Vagina (tissue), 2 donors: ENCODE data around the gene GALNTL6.

ENCODE experiments used
- POLR2AphosphoS5 ChIP-seq, 2 donors: sonication (generic); formaldehyde crosslinking; IDR thresholded peaks; one replicate each; pipeline ENCODE4 v1.9.0; 2017; ENCODE audit warnings: antibody characterized with exemption in 2 of 2, mild to moderate bottlenecking in 2 of 2, low read depth in 1 of 2; ENCODE audit not compliant: insufficient read depth in 1 of 2
- TF ChIP-seq, protein P1 (sequence below), 3 experiments: fragments of 450-650 bp in 2 of 3; fragments of 200-600 bp in 1 of 3; sonication (generic) in 1 of 3; IDR thresholded peaks; one replicate each; pipeline ENCODE4 v1.5.1; 2017 to 2019; ENCODE audit warnings: antibody characterized with exemption in 3 of 3, mild to moderate bottlenecking in 2 of 3, moderate library complexity in 2 of 3

DNA sequence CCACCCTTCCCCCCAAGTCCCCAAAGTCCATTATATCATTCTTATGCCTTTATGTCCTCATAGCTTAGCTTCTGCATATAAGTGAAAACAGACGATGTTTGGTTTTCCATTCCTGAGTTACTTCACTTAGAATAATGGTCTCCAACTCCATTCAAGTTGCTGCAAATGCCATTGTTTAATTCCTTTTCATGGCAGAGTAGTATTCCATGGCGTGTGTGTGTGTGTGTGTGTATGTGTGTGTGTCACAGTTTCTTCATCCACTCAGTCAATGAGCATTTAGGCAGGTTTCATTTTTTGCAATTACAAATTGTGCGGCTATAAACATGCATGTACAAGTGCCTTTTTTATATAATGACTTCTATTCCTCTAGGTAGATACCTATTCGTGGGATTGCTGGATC, 1248.0 kb downstream of the GALNTL6 start:
- TF ChIP-seq, protein P1, sequence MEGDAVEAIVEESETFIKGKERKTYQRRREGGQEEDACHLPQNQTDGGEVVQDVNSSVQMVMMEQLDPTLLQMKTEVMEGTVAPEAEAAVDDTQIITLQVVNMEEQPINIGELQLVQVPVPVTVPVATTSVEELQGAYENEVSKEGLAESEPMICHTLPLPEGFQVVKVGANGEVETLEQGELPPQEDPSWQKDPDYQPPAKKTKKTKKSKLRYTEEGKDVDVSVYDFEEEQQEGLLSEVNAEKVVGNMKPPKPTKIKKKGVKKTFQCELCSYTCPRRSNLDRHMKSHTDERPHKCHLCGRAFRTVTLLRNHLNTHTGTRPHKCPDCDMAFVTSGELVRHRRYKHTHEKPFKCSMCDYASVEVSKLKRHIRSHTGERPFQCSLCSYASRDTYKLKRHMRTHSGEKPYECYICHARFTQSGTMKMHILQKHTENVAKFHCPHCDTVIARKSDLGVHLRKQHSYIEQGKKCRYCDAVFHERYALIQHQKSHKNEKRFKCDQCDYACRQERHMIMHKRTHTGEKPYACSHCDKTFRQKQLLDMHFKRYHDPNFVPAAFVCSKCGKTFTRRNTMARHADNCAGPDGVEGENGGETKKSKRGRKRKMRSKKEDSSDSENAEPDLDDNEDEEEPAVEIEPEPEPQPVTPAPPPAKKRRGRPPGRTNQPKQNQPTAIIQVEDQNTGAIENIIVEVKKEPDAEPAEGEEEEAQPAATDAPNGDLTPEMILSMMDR (IDR thresholded peaks at IDR 0.05) = no peak
- no peak for TF ChIP-seq POLR2AphosphoS5 (IDR thresholded peaks at IDR 0.05; ENCODE audit: insufficient read depth in 1 of 2, low read depth in 1 of 2)
